ENCODE data around the gene CWC25. TPM values are rescaled to one million over a fixed set of nuclear protein-coding genes. Genes with fewer than 3 reads are reported as not detected.
"Not testable (repeated sequence)": the region's sequence is repeated elsewhere in the genome, so short reads cannot be mapped to it uniquely, and the experiment has no call there.

The CWC25 gene
- total RNA-seq, 1 donor: 30.0 TPM

- H3K4me1 ChIP-seq (ENCODE audit: insufficient read depth, low read length): peaks cover 27% of the 10 kb centered on the region
- H3K4me3 ChIP-seq (ENCODE audit: low read length): peak within 1 kb of the TSS; percentile 76
Observed at GRCh38 chr17:38799501-38800236, 25.5 kb downstream of the CWC25 start, which contains the start of gene PIP4K2B. PIP4K2B (minus strand) TSS chr17:38799556; CDS start chr17:38799424, 132 bp downstream.

GRCh38 chr17:38798614-38799500 lies 26.3 kb downstream of the CWC25 start:
- Histone ChIP-seq H3K9me3 (ENCODE audit: low read depth, low read length) (no peaks in the 10 kb centered on the region), H3K4me1 (ENCODE audit: insufficient read depth, low read length) (peaks cover 27% of the 10 kb centered on the region), H3K4me3 (ENCODE audit: low read length) (peak overlapping the region; percentile 69), H3K27me3 (ENCODE audit: insufficient read depth, low read length) (no peaks in the 10 kb centered on the region)

More at GRCh38 chr17:38799501-38800236, 25.5 kb downstream of the CWC25 start, which contains the start of gene PIP4K2B:
- Histone ChIP-seq H3K27me3 (ENCODE audit: insufficient read depth, low read length) (no peaks in the 10 kb centered on the region), H3K9me3 (ENCODE audit: low read depth, low read length) (no peaks in the 10 kb centered on the region)

- no peaks in the 10 kb centered on the region for H3K9me3 ChIP-seq (ENCODE audit: low read depth, low read length)
- no peak overlapping the region for H3K4me3 ChIP-seq (ENCODE audit: low read length)
- peaks cover 27% of the 10 kb centered on the region for H3K4me1 ChIP-seq (ENCODE audit: insufficient read depth, low read length)
- no peaks in the 10 kb centered on the region for H3K27me3 ChIP-seq (ENCODE audit: insufficient read depth, low read length)
Observed at GRCh38 chr17:38797828-38798227, 27.3 kb downstream of the CWC25 start.

GRCh38 chr17:38797158-38797490 lies 28.0 kb downstream of the CWC25 start:
- H3K9me3 ChIP-seq (ENCODE audit: low read depth, low read length): no peaks in the 10 kb centered on the region
- H3K4me3 ChIP-seq (ENCODE audit: low read length): no peak overlapping the region
- peaks cover 27% of the 10 kb centered on the region for H3K4me1 ChIP-seq (ENCODE audit: insufficient read depth, low read length)
- no peaks in the 10 kb centered on the region for H3K27me3 ChIP-seq (ENCODE audit: insufficient read depth, low read length)

GRCh38 chr17:38796451-38797157 lies 28.5 kb downstream of the CWC25 start:
- H3K27me3 ChIP-seq (ENCODE audit: insufficient read depth, low read length): no peaks in the 10 kb centered on the region
- peaks cover 27% of the 10 kb centered on the region for H3K4me1 ChIP-seq (ENCODE audit: insufficient read depth, low read length)
- no peak overlapping the region for H3K4me3 ChIP-seq (ENCODE audit: low read length)
- no peaks in the 10 kb centered on the region for H3K9me3 ChIP-seq (ENCODE audit: low read depth, low read length)

GRCh38 chr17:38794221-38794620 lies 30.9 kb downstream of the CWC25 start:
- Histone ChIP-seq H3K9me3 (ENCODE audit: low read depth, low read length) (no peaks in the 10 kb centered on the region), H3K4me1 (ENCODE audit: insufficient read depth, low read length) (peaks cover 27% of the 10 kb centered on the region), H3K4me3 (ENCODE audit: low read length) (no peak overlapping the region), H3K27me3 (ENCODE audit: insufficient read depth, low read length) (no peaks in the 10 kb centered on the region)

GRCh38 chr17:38791162-38791561 lies 34.0 kb downstream of the CWC25 start:
- H3K4me3 ChIP-seq (ENCODE audit: low read length): no peak overlapping the region
- no peaks in the 10 kb centered on the region for H3K27me3 ChIP-seq (ENCODE audit: insufficient read depth, low read length)
- peaks cover under 1% of the 10 kb centered on the region for H3K4me1 ChIP-seq (ENCODE audit: insufficient read depth, low read length)
- no peaks in the 10 kb centered on the region for H3K9me3 ChIP-seq (ENCODE audit: low read depth, low read length)

GRCh38 chr17:38790148-38790707 lies 34.9 kb downstream of the CWC25 start:
- not testable (repeated sequence) for H3K4me1 ChIP-seq (ENCODE audit: insufficient read depth, low read length); H3K4me3 ChIP-seq (ENCODE audit: low read length); H3K9me3 ChIP-seq (ENCODE audit: low read depth, low read length); H3K27me3 ChIP-seq (ENCODE audit: insufficient read depth, low read length)

GRCh38 chr17:38789185-38789584 lies 35.9 kb downstream of the CWC25 start:
- H3K9me3 ChIP-seq (ENCODE audit: low read depth, low read length): no peaks in the 10 kb centered on the region
- no peaks in the 10 kb centered on the region for H3K27me3 ChIP-seq (ENCODE audit: insufficient read depth, low read length)
- no peak overlapping the region for H3K4me3 ChIP-seq (ENCODE audit: low read length)
- no peaks in the 10 kb centered on the region for H3K4me1 ChIP-seq (ENCODE audit: insufficient read depth, low read length)

GRCh38 chr17:38787999-38788398 lies 37.1 kb downstream of the CWC25 start:
- not testable (repeated sequence) for H3K9me3 ChIP-seq (ENCODE audit: low read depth, low read length); H3K4me1 ChIP-seq (ENCODE audit: insufficient read depth, low read length); H3K27me3 ChIP-seq (ENCODE audit: insufficient read depth, low read length); H3K4me3 ChIP-seq (ENCODE audit: low read length)

GRCh38 chr17:38786372-38786771 lies 38.7 kb downstream of the CWC25 start:
- no peaks in the 10 kb centered on the region for H3K9me3 ChIP-seq (ENCODE audit: low read depth, low read length)
- H3K4me1 ChIP-seq (ENCODE audit: insufficient read depth, low read length): no peaks in the 10 kb centered on the region
- H3K4me3 ChIP-seq (ENCODE audit: low read length): no peak overlapping the region
- no peaks in the 10 kb centered on the region for H3K27me3 ChIP-seq (ENCODE audit: insufficient read depth, low read length)

- Histone ChIP-seq H3K27me3 (ENCODE audit: insufficient read depth, low read length) (no peaks in the 10 kb centered on the region), H3K4me3 (ENCODE audit: low read length) (no peak overlapping the region), H3K9me3 (ENCODE audit: low read depth, low read length) (no peaks in the 10 kb centered on the region), H3K4me1 (ENCODE audit: insufficient read depth, low read length) (no peaks in the 10 kb centered on the region)
Observed at GRCh38 chr17:38783227-38783626, 41.9 kb downstream of the CWC25 start.

- Histone ChIP-seq H3K9me3 (ENCODE audit: low read depth, low read length) (no peaks in the 10 kb centered on the region), H3K27me3 (ENCODE audit: insufficient read depth, low read length) (no peaks in the 10 kb centered on the region), H3K4me1 (ENCODE audit: insufficient read depth, low read length) (no peaks in the 10 kb centered on the region), H3K4me3 (ENCODE audit: low read length) (no peak overlapping the region)
Observed at GRCh38 chr17:38779965-38780752, 45.0 kb downstream of the CWC25 start.

- Histone ChIP-seq H3K4me1 (ENCODE audit: insufficient read depth, low read length) (no peaks in the 10 kb centered on the region), H3K27me3 (ENCODE audit: insufficient read depth, low read length) (no peaks in the 10 kb centered on the region), H3K4me3 (ENCODE audit: low read length) (no peak overlapping the region), H3K9me3 (ENCODE audit: low read depth, low read length) (no peaks in the 10 kb centered on the region)
Observed at GRCh38 chr17:38777641-38778250, 47.4 kb downstream of the CWC25 start.
